GM12878 (cell line): ENCODE measurements around the gene ACSF3. TPM values are rescaled to one million over a fixed set of nuclear protein-coding genes. Genes with fewer than 3 reads are reported as not detected.
"Not testable (repeated sequence)": the region's sequence is repeated elsewhere in the genome, so short reads cannot be mapped to it uniquely, and the experiment has no call there.

Experiments
- ATAC-seq: fragments of 200-7000 bp; cut with Tn5 transposase; 3 replicates; pipeline ENCODE4 v1.9.1; 2020; ENCODE audit warnings: mild to moderate bottlenecking, moderate library complexity
- BruUV-seq: library from RNA; stranded (reverse); fragments of 400-500 nt; replicated peaks from 2 replicates; lab custom pipeline; 2021; lab: Mats Ljungman, UMichigan
- CTCF ChIA-PET: fragments of 300-600 bp; sonication (Branson Sonifier 250); formaldehyde crosslinking; extraction: SDS; loops from one replicate; lab custom pipeline; 2021; ENCODE audit warnings: inconsistent platforms; lab: Yijun Ruan, JAX
- POLR2A ChIA-PET: fragments of 350-600 bp; formaldehyde crosslinking; extraction: SDS; loops from one replicate; lab custom pipeline; 2021; ENCODE audit warnings: inconsistent platforms; lab: Charles Lee
- RAD21 ChIA-PET: fragments of 300-600 bp; sonication (Branson Sonifier 250); formaldehyde crosslinking; loops from one replicate; lab custom pipeline; 2023; ENCODE audit warnings: antibody characterized with exemption; ENCODE audit not compliant: unreplicated experiment; lab: Charles Lee
- SMC1A ChIA-PET: fragments of 300-600 bp; sonication (Branson Sonifier 250); formaldehyde crosslinking; loops from one replicate; lab custom pipeline; 2023; ENCODE audit not compliant: unreplicated experiment, uncharacterized antibody; lab: Charles Lee
- DNase-seq: peaks from one replicate; pipeline ENCODE4 v3.0.0-alpha.2; 2011; ENCODE audit warnings: low read depth, low spot score
- FAIRE-seq: peaks from 3 replicates; lab custom pipeline; 2011; peaks lifted over from hg19 to GRCh38; lab: Jason Lieb, UNC
- H2AFZ ChIP-seq: 2 replicates; pipeline ENCODE4 v1.6.0; 2011; ENCODE audit warnings: low read depth, low read length, control low read depth; ENCODE audit not compliant: control insufficient read depth
- H3K27ac ChIP-seq: 2 replicates; pipeline ENCODE4 v1.5.1; 2011; ENCODE audit warnings: control low read depth; ENCODE audit not compliant: control insufficient read depth, insufficient read depth
- H3K27me3 ChIP-seq, 2 experiments: replicated peaks in 1 of 2; 2 replicates each; pipeline versions ENCODE4 v1.6.0 to v1.6.1; 2011; ENCODE audit warnings: low read length in 1 of 2; ENCODE audit not compliant: control insufficient read depth in 2 of 2, insufficient read depth in 2 of 2
- H3K36me3 ChIP-seq, 2 experiments: 2 replicates each; pipeline ENCODE4 v1.5.1; 2011; ENCODE audit warnings: low read length in 1 of 2; ENCODE audit not compliant: control insufficient read depth in 2 of 2, insufficient read depth in 2 of 2
- H3K4me1 ChIP-seq: 2 replicates; pipeline ENCODE4 v1.6.1; 2011; ENCODE audit warnings: mild to moderate bottlenecking, low read length, moderate library complexity, mixed read lengths; ENCODE audit not compliant: control insufficient read depth, insufficient read depth
- H3K4me2 ChIP-seq: 2 replicates; pipeline ENCODE4 v1.6.0; 2011; ENCODE audit warnings: control low read depth; ENCODE audit not compliant: control insufficient read depth, insufficient read depth
- H3K4me3 ChIP-seq: fragments of 200-600 bp; sonication (generic); 2 replicates; pipeline ENCODE4 v1.5.1; 2016
- H3K79me2 ChIP-seq: 2 replicates; pipeline ENCODE4 v1.6.0; 2011; ENCODE audit warnings: low read length; ENCODE audit not compliant: control insufficient read depth, insufficient read depth
- H3K9ac ChIP-seq: 2 replicates; pipeline ENCODE4 v1.8.0; 2011; ENCODE audit warnings: low read length, control low read depth, mixed read lengths; ENCODE audit not compliant: control insufficient read depth, insufficient read depth
- H3K9me3 ChIP-seq: replicated peaks from 3 replicates; pipeline ENCODE4 v1.5.1; 2011; ENCODE audit warnings: mild to moderate bottlenecking, low read length; ENCODE audit not compliant: control insufficient read depth, insufficient read depth
- H4K20me1 ChIP-seq: 2 replicates; pipeline ENCODE4 v1.6.0; 2011; ENCODE audit not compliant: control insufficient read depth, insufficient read depth
- CHD4 ChIP-seq: fragments of 200-600 bp; sonication (generic); IDR thresholded peaks from 2 replicates; pipeline ENCODE4 v1.6.1; 2016; ENCODE audit warnings: mild to moderate bottlenecking
- DPF2 ChIP-seq: fragments of 450-650 bp; IDR thresholded peaks from 2 replicates; pipeline ENCODE4 v1.6.1; 2017; ENCODE audit warnings: mild to moderate bottlenecking
- HDAC2 ChIP-seq: fragments of 200-600 bp; sonication (generic); IDR thresholded peaks from 2 replicates; pipeline ENCODE4 v1.6.1; 2017
- KDM1A ChIP-seq: fragments of 200-600 bp; sonication (generic); IDR thresholded peaks from 2 replicates; pipeline ENCODE4 v1.6.1; 2016; ENCODE audit warnings: borderline replicate concordance
- MTA3 ChIP-seq: IDR thresholded peaks from 2 replicates; pipeline ENCODE4 v1.6.1; 2012; ENCODE audit warnings: low read length, inconsistent platforms, borderline replicate concordance
- NFYA ChIP-seq: IDR thresholded peaks from 2 replicates; pipeline ENCODE4 v1.6.1; 2011; ENCODE audit warnings: low read depth, mild to moderate bottlenecking, low read length, improper control_type of control experiment, borderline replicate concordance
- NKRF ChIP-seq: fragments of 450-650 bp; conservative IDR thresholded peaks from 2 replicates; pipeline ENCODE4 v1.6.1; 2017; ENCODE audit warnings: mild to moderate bottlenecking, moderate library complexity
- WGBS: methylation state at CpG from one replicate; pipeline ENCODE4 v1.1.6; 2016; ENCODE audit warnings: low lambda C conversion rate; ENCODE audit not compliant: insufficient replicate concordance, insufficient coverage; ENCODE audit errors: missing lambda C conversion rate; 5-methylcytosine and 5-hydroxymethylcytosine counted together
- in situ Hi-C: fragments of 300-500 bp; cut with MboI; formaldehyde crosslinking; loops from 9 replicates; pipeline ENCODE4 v1.14.3; 2018; ENCODE audit warnings: mixed read lengths
- intact Hi-C: fragments of 100-400 bp; cut with micrococcal nuclease; formaldehyde crosslinking; loops from one replicate; pipeline ENCODE4 v1.14.2; 2022; ENCODE audit not compliant: unreplicated experiment
- polyA plus RNA-seq, 11 experiments: library from polyadenylated mRNA; depleted of rRNA in 4 of 11; unstranded in 6 of 11; stranded (reverse) in 5 of 11; fragments of >200 nt; fragmentation: Nextera tagmentation in 4 of 11; fragmentation: Illumina TruSeq in 1 of 11; extraction: Ambion mirVana in 4 of 11; extraction: Trizol in 1 of 11; gene quantifications; 1 replicate in 1 of 11; 2 replicates in 10 of 11; pipeline versions ENCODE4 v1.2.1 to v1.2.3, GENCODE V29; 2011 to 2016; ENCODE audit warnings: inconsistent platforms in 2 of 11, missing spikeins in 2 of 11, low read depth in 1 of 11
- total RNA-seq, 4 experiments: library from RNA; depleted of rRNA in 3 of 4; stranded (reverse); fragments of >200 nt in 3 of 4; fragmentation: Illumina TruSeq in 1 of 4; extraction: Trizol in 1 of 4; gene quantifications; 2 replicates each; pipeline versions ENCODE4 v1.2.1 to v1.2.3, GENCODE V29; 2013 to 2021

Gene ACSF3
- total and polyA plus RNA-seq, 10 of the 15 experiments (the other 5 are each of a cell fraction or from before 2014, with no cell fraction given) = 1.0 to 44.4 (median 25.8) TPM

- TF ChIP-seq NKRF (no peak), MTA3 (no peak), NFYA (no peak)
Observed at GRCh38 chr16:89184933-89185794, 91.5 kb downstream of the ACSF3 start (continued).

GRCh38 chr16:89185887-89186592, 92.4 kb downstream of the ACSF3 start:
- H3K36me3 ChIP-seq, CTCF ChIA-PET, FAIRE-seq, SMC1A ChIA-PET, H2AFZ ChIP-seq, H3K27ac ChIP-seq, H3K9ac ChIP-seq, DNase-seq, RAD21 ChIA-PET, H3K9me3 ChIP-seq, ATAC-seq, intact Hi-C loops, H3K4me2 ChIP-seq, H3K4me1 ChIP-seq, H3K4me3 ChIP-seq, H3K27me3 ChIP-seq, H4K20me1 ChIP-seq, BruUV-seq, H3K79me2 ChIP-seq, in situ Hi-C loops, POLR2A ChIA-PET: not testable (repeated sequence)
- TF ChIP-seq DPF2 (peak; percentile 95), KDM1A (0 out of 2 replicates have a peak, but pooled peaks have one; percentile 83), CHD4 (peak; percentile 100), HDAC2 (peak; percentile 92; the same call in 1 of the 2 replicates)
- WGBS = 85% methylated on average over 29 of the region's 30 CpGs
